ENCODE data around the gene UGT1A1.

DNA sequence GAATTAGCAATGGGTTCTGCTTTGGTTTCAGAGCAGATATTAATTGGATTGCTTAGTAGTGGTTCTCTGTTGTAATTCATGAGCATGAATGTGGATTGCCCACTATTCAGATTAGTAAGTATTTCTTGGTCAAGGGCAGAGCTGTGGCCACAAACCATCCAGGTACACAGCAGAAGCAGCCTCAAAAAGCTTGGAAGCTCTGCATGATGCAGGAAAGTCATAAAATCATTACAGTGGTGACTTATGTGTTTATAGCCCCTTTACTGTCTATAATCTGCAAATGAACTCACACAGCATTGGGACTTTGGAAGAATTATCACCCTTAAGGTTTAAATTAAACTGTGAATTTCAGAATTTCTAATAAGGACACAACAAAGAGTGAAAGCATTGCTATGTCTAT, 1.9 kb upstream of the UGT1A1 start:
- TF ChIP-seq CTCF (IDR thresholded peaks at IDR 0.05) (no peak), POLR2A (IDR thresholded peaks at IDR 0.05) (no peak), EP300 (IDR thresholded peaks at IDR 0.05) (no peak), POLR2AphosphoS5 (IDR thresholded peaks at IDR 0.05) (no peak)
